ENCODE data around the gene ADAMTS2. TPM values are rescaled to one million over a fixed set of nuclear protein-coding genes. Genes with fewer than 3 reads are reported as not detected.

ADAMTS2 gene
- total RNA-seq, 1 donor from 2014 or later = not detected

DNA sequence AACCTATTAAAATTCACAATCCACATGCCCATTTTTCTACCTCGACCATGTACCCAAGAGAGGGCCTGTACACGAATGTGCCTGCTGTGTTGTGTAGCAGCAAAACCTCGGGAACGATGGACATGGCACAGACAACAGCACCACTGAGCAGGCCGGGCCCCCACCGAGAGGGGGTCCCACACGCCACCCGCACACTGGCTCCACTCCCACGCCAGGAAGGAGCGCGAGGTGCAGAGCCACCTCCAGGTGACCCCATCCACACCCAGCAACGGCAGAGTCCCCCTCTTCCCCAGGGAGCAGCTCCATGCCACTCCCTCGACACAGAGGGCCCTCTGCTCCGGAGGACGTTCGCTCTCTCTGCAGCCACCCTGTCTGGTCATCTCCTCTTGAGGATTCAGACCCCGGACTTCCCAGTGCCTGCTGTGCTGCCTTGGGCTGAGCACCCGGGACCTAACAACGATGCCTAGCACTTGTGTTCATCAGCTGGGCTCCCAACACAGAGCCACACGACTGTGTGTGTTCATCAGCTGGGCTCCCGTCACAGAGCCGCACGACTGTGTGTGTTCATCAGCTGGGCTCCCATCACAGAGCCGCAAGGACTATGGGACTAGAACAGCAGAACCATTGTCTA lies 25.3 kb upstream of the ADAMTS2 start:
- ChIA-PET CTCF (no interaction called here), POLR2A (no interaction called here)
- H3K9me3 Mint-ChIP-seq = no peaks in the 10 kb centered on the region
- H3K27ac Mint-ChIP-seq = no peak overlapping the region
- TF ChIP-seq, protein P1, sequence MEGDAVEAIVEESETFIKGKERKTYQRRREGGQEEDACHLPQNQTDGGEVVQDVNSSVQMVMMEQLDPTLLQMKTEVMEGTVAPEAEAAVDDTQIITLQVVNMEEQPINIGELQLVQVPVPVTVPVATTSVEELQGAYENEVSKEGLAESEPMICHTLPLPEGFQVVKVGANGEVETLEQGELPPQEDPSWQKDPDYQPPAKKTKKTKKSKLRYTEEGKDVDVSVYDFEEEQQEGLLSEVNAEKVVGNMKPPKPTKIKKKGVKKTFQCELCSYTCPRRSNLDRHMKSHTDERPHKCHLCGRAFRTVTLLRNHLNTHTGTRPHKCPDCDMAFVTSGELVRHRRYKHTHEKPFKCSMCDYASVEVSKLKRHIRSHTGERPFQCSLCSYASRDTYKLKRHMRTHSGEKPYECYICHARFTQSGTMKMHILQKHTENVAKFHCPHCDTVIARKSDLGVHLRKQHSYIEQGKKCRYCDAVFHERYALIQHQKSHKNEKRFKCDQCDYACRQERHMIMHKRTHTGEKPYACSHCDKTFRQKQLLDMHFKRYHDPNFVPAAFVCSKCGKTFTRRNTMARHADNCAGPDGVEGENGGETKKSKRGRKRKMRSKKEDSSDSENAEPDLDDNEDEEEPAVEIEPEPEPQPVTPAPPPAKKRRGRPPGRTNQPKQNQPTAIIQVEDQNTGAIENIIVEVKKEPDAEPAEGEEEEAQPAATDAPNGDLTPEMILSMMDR (IDR thresholded peaks at IDR 0.05) = no peak
- no peak overlapping the region for H3K4me3 Mint-ChIP-seq
- intact Hi-C loops (cut with micrococcal nuclease) = no loop called here
- peaks cover 6% of the 10 kb centered on the region for H3K27me3 Mint-ChIP-seq
- H3K36me3 Mint-ChIP-seq (ENCODE audit: low read depth) = no peaks in the 10 kb centered on the region
- DNase-seq = no peak
- H3K4me1 Mint-ChIP-seq = no peaks in the 10 kb centered on the region
- ATAC-seq (ENCODE audit: low read depth) = no peak

DNA sequence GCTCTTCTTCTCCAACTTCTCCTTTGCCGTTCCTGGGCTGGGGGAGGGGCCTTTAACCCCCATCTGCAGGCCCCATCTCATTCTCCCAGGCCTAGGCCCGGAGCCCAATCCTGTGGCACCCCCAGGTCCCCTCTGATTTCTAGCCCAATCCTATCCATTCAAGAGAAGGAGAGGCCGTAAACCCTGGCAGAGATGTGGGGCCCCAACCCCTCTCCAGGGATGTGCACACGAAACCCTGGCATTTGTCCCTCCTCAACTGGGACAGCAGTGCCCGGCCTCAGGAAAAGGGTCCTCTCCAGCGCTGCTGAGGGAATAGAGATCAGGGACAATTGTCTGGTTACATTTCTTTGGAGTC lies 24.2 kb upstream of the ADAMTS2 start:
- DNase-seq (no peak), ATAC-seq (ENCODE audit: low read depth) (no peak)
- intact Hi-C loops (cut with micrococcal nuclease) = no loop called here
- H3K4me3 Mint-ChIP-seq = no peak overlapping the region
- POLR2A ChIA-PET = no interaction called here
- H3K27ac Mint-ChIP-seq = no peak overlapping the region
- H3K36me3 Mint-ChIP-seq (ENCODE audit: low read depth) = no peaks in the 10 kb centered on the region
- TF ChIP-seq, protein P1 (IDR thresholded peaks at IDR 0.05) = no peak
- H3K4me1 Mint-ChIP-seq = no peaks in the 10 kb centered on the region
- no peaks in the 10 kb centered on the region for H3K9me3 Mint-ChIP-seq
- CTCF ChIA-PET = no interaction called here
- H3K27me3 Mint-ChIP-seq = peaks cover 6% of the 10 kb centered on the region

DNA sequence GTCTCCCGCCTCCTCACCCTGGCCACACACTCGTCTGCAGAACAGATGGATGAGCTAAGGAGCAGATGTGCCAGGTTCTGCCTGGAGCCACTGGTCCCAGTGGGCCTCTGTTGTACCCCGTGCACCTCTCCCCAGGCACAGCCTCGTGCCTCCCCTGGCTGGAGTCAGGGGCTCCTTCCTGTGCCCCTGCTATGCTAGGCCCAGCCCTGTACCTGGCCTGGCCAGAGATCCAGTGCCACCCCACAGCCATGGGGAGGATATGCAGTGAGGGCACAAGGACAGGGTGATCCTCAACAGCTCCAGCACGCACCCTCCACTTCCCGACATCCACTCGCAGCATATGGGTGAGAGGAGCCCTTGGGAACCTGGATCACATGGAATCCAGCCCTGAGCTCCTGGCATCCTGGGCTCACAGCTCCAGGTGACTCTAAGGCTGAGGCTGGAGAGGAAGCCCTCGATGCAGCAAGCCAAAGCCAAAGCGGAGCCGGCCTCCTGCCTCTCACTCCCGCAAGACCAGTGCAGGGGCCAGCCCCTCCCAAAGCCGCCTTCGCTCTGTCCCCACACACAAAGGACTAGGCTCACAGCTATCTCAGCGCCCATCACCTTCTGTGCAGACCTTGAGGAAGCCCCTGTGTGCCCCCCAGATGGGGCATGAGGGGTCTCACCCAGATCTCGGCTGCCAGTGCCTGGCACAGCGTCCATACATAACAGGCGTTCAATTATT lies 23.7 kb upstream of the ADAMTS2 start:
- TF ChIP-seq, protein P1 (IDR thresholded peaks at IDR 0.05) = no peak
- ChIA-PET CTCF (no interaction called here), POLR2A (no interaction called here)
- no peaks in the 10 kb centered on the region for H3K4me1 Mint-ChIP-seq
- no peaks in the 10 kb centered on the region for H3K9me3 Mint-ChIP-seq
- no peaks in the 10 kb centered on the region for H3K36me3 Mint-ChIP-seq (ENCODE audit: low read depth)
- peaks cover 6% of the 10 kb centered on the region for H3K27me3 Mint-ChIP-seq
- no peak overlapping the region for H3K4me3 Mint-ChIP-seq
- no peak overlapping the region for H3K27ac Mint-ChIP-seq
- ATAC-seq (ENCODE audit: low read depth) = no peak
- intact Hi-C loops (cut with micrococcal nuclease) = no loop called here
- DNase-seq = no peak

DNA sequence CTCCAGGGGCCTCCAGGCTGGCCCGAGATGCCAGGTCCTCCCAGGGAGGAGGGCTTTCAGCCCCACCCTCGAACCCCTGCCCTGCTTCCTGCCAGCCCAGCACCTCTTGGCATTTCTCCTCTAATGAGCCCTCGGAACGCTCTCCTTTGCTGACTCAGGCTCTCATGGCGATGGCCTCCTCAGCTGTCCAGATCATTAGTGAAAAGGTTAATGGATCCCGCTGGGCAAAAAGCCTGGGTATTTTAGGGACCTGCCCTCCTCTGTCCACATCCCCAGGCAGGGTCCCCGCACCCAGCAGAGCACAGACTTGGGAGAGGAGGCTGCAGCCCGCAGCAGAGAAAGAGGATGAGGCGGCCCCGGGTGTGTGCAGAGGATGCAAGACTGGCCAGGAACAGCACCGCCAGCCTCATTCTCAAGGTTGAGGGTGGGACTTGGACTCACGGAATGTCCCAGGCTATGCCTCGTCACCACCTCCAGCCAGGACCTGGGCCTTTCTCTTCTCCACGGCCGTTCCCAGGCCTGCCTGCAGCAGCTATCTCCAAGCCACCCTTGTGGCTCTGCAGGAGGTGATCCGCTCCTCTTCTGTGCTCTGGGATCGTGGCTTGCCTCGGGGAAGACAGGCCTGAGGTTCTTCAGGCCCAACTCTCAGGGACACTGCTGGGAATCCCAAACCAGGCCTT lies 23.0 kb upstream of the ADAMTS2 start:
- Mint-ChIP-seq H3K4me3 (no peak overlapping the region), H3K4me1 (no peaks in the 10 kb centered on the region), H3K27ac (no peak overlapping the region), H3K9me3 (no peaks in the 10 kb centered on the region), H3K27me3 (peaks cover 6% of the 10 kb centered on the region), H3K36me3 (ENCODE audit: low read depth) (no peaks in the 10 kb centered on the region)
- ChIA-PET CTCF (no interaction called here), POLR2A (no interaction called here)
- intact Hi-C loops (cut with micrococcal nuclease) = no loop called here
- TF ChIP-seq, protein P1 (IDR thresholded peaks at IDR 0.05) = no peak
- DNase-seq (no peak), ATAC-seq (ENCODE audit: low read depth) (no peak)

DNA sequence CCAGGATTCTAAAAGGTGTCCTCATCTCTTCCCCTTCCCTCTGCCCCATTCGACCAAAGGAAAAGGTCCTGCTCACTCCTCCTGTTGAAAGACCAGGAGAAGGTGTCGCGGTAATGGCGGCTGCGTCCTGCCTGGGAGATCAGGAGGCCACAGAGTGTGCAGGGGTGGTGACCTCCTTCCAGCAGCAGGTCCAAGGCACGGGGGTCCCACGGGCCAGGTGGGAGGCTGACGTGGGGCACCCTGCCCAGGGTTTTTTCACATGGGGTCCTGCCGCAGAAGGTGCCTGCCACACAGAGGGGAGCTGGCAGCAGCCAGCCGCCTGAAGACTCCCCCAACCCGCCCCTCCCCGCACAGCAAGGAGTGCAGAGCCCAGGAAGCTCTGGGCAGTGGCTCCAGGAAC lies 22.2 kb upstream of the ADAMTS2 start:
- Mint-ChIP-seq H3K9me3 (no peaks in the 10 kb centered on the region), H3K36me3 (ENCODE audit: low read depth) (no peaks in the 10 kb centered on the region), H3K4me1 (no peaks in the 10 kb centered on the region), H3K4me3 (no peak overlapping the region), H3K27me3 (peaks cover 6% of the 10 kb centered on the region), H3K27ac (no peak overlapping the region)
- CTCF ChIA-PET = no interaction called here
- POLR2A ChIA-PET = no interaction called here
- ATAC-seq (ENCODE audit: low read depth) (no peak), DNase-seq (no peak)
- intact Hi-C loops (cut with micrococcal nuclease) = no loop called here
- TF ChIP-seq, protein P1 (IDR thresholded peaks at IDR 0.05) = no peak

Measured in activated B cell treated with CpG ODN at 0.5 μM for 24 hours (primary cell).